OCI-LY3 (cell line): Measurements from ENCODE around the gene SNF8.

Experiments used
- H2AFZ ChIP-seq: fragments of 200-600, 300-600 bp; shearing (Covaris generic); 2 replicates; pipeline ENCODE4 v1.6.0; 2014; ENCODE audit warnings: antibody characterized with exemption, low read depth, low read length
- H3K27ac ChIP-seq: fragments of 200-600, 300-600 bp; sonication (generic); 2 replicates; pipeline ENCODE4 v1.5.1; 2014; ENCODE audit warnings: mild to moderate bottlenecking, low read length, moderate library complexity, mixed read lengths
- H3K27me3 ChIP-seq: fragments of 200-600, 300-600 bp; sonication (generic); 2 replicates; pipeline ENCODE4 v1.6.1; 2014; ENCODE audit warnings: low read depth, low read length, mixed read lengths
- H3K36me3 ChIP-seq: fragments of 200-600, 300-600 bp; sonication (generic); replicated peaks from 2 replicates; pipeline ENCODE3; 2014; ENCODE audit warnings: low read depth, low read length, mixed read lengths
- H3K4me1 ChIP-seq: fragments of 300-600, 200-600 bp; sonication (generic); 2 replicates; pipeline ENCODE4 v1.6.1; 2014; ENCODE audit warnings: low read length, mixed read lengths
- H3K4me2 ChIP-seq: fragments of 200-600, 300-600 bp; sonication (generic); 2 replicates; pipeline ENCODE4 v1.6.1; 2014; ENCODE audit warnings: low read length, mixed read lengths
- H3K4me3 ChIP-seq: fragments of 300-600, 200-600 bp; sonication (generic); 2 replicates; pipeline ENCODE4 v1.5.1; 2014; ENCODE audit warnings: antibody characterized with exemption, mild to moderate bottlenecking, low read length, moderate library complexity
- H3K79me2 ChIP-seq: fragments of 300-600, 200-600 bp; shearing (Covaris generic); 2 replicates; pipeline ENCODE4 v1.6.1; 2014; ENCODE audit warnings: mild to moderate bottlenecking, low read length, mixed read lengths
- H3K9ac ChIP-seq: fragments of 300-600, 200-600 bp; shearing (Covaris generic); 2 replicates; pipeline ENCODE4 v1.6.0; 2014; ENCODE audit warnings: mild to moderate bottlenecking, low read length, moderate library complexity
- H3K9me3 ChIP-seq: fragments of 200-600, 300-600 bp; shearing (Covaris generic); 2 replicates; pipeline ENCODE4 v1.6.1; 2014; ENCODE audit warnings: low read length, mixed read lengths; ENCODE audit not compliant: insufficient read depth
- H4K20me1 ChIP-seq: fragments of 200-600, 300-600 bp; sonication (generic); 2 replicates; pipeline ENCODE4 v1.6.1; 2016; ENCODE audit warnings: low read length, mixed read lengths; ENCODE audit not compliant: insufficient read depth
- EZH2phosphoT487 ChIP-seq: fragments of 200-600 bp; shearing (Covaris generic); IDR thresholded peaks from 2 replicates; pipeline ENCODE4 v1.6.1; 2018; ENCODE audit warnings: antibody characterized with exemption, mixed run types, low read depth
- TF ChIP-seq, protein P1 (sequence below): fragments of 200-600, 300-600 bp; sonication (generic); IDR thresholded peaks from 2 replicates; pipeline ENCODE4 v1.5.1; 2014; ENCODE audit warnings: antibody characterized with exemption, low read length, low read depth

Gene SNF8

DNA sequence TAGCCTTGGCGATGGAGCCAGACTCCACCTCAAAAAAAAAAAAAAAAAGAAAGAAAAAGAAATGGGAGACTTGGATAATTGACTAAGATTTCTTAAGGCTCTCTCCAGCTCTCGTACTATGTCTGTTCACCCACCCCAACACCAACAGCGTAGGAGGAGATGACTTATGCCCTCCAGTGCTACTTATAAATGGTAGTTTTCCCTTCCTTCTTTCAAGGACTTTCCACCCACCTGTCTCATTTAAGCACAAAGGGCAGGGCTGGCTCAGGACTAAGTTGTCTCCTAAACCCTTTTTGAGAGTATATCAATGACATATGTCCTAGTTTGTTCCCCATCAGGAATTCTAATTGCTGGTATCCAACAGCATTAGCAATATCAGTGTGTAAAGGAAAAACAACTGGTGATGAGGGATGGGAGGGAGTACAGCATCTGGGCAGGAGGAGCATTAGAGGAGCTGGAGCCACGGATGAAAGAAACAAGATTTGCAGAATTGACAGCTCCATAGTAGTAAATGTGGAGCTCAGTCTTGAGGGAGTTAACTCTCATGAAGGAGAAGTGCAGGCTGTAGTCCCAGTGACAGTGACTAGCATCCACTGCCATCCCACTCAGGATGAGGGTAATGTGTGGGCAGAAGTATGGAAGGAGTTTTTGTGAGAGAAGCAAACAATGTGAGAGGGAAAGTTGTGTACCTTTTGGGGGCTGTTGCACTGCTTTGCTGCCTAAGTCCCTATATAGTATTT lies 19.2 kb downstream of the SNF8 start:
- H3K4me1 ChIP-seq = no peaks in the 10 kb centered on the region
- no peak overlapping the region for H3K27ac ChIP-seq
- H3K27me3 ChIP-seq = no peaks in the 10 kb centered on the region
- H3K4me2 ChIP-seq = no peak overlapping the region
- no peak overlapping the region for H2AFZ ChIP-seq
- no peaks in the 10 kb centered on the region for H3K9me3 ChIP-seq
- peaks cover 18% of the 10 kb centered on the region; the same call in 1 of the 2 replicates for H3K79me2 ChIP-seq
- H3K9ac ChIP-seq = no peak overlapping the region
- H3K4me3 ChIP-seq = no peak overlapping the region
- TF ChIP-seq EZH2phosphoT487 = no peak
- TF ChIP-seq, protein P1, sequence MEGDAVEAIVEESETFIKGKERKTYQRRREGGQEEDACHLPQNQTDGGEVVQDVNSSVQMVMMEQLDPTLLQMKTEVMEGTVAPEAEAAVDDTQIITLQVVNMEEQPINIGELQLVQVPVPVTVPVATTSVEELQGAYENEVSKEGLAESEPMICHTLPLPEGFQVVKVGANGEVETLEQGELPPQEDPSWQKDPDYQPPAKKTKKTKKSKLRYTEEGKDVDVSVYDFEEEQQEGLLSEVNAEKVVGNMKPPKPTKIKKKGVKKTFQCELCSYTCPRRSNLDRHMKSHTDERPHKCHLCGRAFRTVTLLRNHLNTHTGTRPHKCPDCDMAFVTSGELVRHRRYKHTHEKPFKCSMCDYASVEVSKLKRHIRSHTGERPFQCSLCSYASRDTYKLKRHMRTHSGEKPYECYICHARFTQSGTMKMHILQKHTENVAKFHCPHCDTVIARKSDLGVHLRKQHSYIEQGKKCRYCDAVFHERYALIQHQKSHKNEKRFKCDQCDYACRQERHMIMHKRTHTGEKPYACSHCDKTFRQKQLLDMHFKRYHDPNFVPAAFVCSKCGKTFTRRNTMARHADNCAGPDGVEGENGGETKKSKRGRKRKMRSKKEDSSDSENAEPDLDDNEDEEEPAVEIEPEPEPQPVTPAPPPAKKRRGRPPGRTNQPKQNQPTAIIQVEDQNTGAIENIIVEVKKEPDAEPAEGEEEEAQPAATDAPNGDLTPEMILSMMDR = no peak
- peaks cover 77% of the 10 kb centered on the region for H3K36me3 ChIP-seq
- peaks cover 8% of the 10 kb centered on the region; the same call in 1 of the 2 replicates for H4K20me1 ChIP-seq

DNA sequence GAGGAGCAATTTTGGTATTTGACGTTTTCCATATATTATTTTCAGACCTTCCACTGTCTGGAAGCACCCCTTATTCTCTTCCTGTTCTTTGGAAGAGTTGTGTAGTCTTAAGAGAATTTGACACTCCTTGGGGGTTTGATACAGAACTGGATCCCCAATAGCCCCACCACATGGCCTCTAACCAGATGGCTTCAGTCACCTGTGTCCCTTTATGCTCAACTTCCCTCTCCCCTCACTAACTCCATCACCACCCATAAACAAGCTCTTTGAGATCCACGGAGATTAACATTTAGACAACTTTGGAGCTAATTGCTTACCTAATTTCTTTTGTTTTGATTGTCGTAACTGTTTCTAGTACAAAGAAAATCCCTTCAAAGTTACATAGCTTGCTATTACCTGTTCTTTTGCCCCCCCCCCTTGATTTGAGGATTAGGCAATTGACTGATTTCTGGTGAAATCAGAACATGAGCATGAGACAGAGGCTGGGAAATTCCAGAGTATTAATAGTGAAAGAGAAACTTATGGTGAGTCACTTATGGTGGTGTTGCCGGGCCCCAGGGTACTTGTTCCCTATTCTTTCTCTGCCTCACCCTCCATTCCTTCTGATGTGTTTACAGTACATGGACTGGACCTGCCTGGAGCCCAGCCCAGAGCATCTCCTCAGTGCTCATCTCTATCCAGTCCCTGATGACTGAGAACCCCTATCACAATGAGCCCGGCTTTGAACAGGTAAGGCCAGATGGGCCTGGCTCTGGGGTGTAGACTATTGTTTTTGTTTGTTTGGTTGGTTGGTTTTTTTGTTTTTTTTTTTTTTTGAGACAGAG lies 29.0 kb downstream of the SNF8 start:
- Histone ChIP-seq H3K9me3 (no peaks in the 10 kb centered on the region), H3K36me3 (peaks cover 62% of the 10 kb centered on the region), H3K4me1 (peaks cover 51% of the 10 kb centered on the region), H3K79me2 (peaks cover 91% of the 10 kb centered on the region), H4K20me1 (peaks cover 6% of the 10 kb centered on the region), H2AFZ (no peak overlapping the region), H3K4me2 (peak overlapping the region; percentile 90), H3K4me3 (peak overlapping the region; percentile 63), H3K9ac (peak overlapping the region; percentile 69), H3K27ac (peak overlapping the region; percentile 94), H3K27me3 (no peaks in the 10 kb centered on the region)
- TF ChIP-seq, protein P1 = no peak
- no peak for TF ChIP-seq EZH2phosphoT487

DNA sequence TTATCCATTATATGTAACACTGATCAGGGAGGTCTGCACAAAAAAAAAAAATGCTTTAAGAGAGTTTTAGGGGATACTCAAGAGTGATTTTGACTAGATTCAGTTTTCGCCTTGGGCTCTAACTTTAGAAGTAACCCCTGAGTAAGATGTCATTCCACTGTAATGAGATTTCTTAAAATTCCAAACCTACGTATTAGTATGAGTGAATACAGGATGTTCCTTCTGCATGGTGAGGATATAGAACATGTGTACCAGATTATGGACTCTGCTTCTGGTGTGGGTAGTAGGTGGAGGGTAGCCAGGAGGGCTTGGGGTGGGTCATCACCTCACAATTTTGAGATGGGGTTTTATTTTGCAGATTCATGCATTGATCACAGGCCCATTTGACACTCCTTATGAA lies 32.2 kb downstream of the SNF8 start:
- Histone ChIP-seq H3K36me3 (peaks cover 62% of the 10 kb centered on the region), H3K79me2 (peaks cover 96% of the 10 kb centered on the region), H3K9me3 (no peaks in the 10 kb centered on the region), H3K27me3 (no peaks in the 10 kb centered on the region), H3K4me2 (no peak overlapping the region), H3K4me3 (no peak overlapping the region), H3K4me1 (peaks cover 63% of the 10 kb centered on the region), H3K27ac (no peak overlapping the region), H2AFZ (no peak overlapping the region), H4K20me1 (peaks cover 22% of the 10 kb centered on the region), H3K9ac (no peak overlapping the region)
- TF ChIP-seq, protein P1 = no peak
- no peak for TF ChIP-seq EZH2phosphoT487

DNA sequence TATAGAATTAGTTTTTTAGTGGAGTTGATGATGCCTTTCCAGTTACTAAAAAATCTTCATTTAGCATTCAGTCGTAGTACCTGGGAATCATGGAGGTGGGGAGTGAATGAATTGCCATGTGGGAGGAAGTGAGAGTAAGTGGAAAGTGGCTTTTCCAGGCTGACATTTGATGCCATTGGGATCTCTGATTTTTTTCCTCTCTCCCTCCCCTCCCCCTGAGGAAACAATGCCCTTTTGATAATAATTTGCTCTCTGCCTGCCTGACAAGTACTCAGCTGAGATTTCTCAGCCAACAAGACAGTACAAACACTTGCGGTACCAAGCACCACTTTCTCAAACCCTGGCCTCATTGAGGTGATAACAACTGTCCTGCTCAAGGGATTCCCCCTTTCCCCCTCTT lies 34.3 kb downstream of the SNF8 start:
- TF ChIP-seq, protein P1 = no peak
- no peak for TF ChIP-seq EZH2phosphoT487
- Histone ChIP-seq H4K20me1 (peaks cover 22% of the 10 kb centered on the region), H3K27me3 (no peaks in the 10 kb centered on the region), H3K4me3 (peak overlapping the region; percentile 99), H3K79me2 (peaks cover 83% of the 10 kb centered on the region), H3K27ac (peak overlapping the region; percentile 86), H3K9me3 (no peaks in the 10 kb centered on the region), H2AFZ (no peak overlapping the region), H3K9ac (peak overlapping the region; percentile 96), H3K4me2 (peak overlapping the region; percentile 95), H3K4me1 (peaks cover 46% of the 10 kb centered on the region), H3K36me3 (peaks cover 52% of the 10 kb centered on the region)
